Measurements from ENCODE around the gene WDSUB1. TPM values are rescaled to one million over a fixed set of nuclear protein-coding genes. Genes with fewer than 3 reads are reported as not detected.

WDSUB1 gene
- total and polyA plus RNA-seq, 9 of the 15 experiments (the other 6 are each of a cell fraction or from before 2014, with no cell fraction given): 5.2 to 13.7 (median 9.4) TPM

- no peak for TF ChIP-seq ZNF318 (IDR thresholded peaks at IDR 0.05; ENCODE audit: borderline replicate concordance in 1 of 2, low read depth in 1 of 2)
- no peak for TF ChIP-seq GTF2A2 (tag; IDR thresholded peaks at IDR 0.05)
- TF ChIP-seq ATF7 (IDR thresholded peaks at IDR 0.05): peak; percentile 63; the same call in 1 of the 2 replicates
- no peak for TF ChIP-seq BCOR (IDR thresholded peaks at IDR 0.05)
- no peak for TF ChIP-seq EP400 (IDR thresholded peaks at IDR 0.05)
- TF ChIP-seq ILK (tag; IDR thresholded peaks at IDR 0.05; ENCODE audit: borderline replicate concordance, low read depth): no peak
- no peak for TF ChIP-seq KLF1 (tag; IDR thresholded peaks at IDR 0.05)
- TF ChIP-seq SIN3A (IDR thresholded peaks at IDR 0.05; ENCODE audit: borderline replicate concordance in 2 of 2, control insufficient read depth in 1 of 2, low read depth in 2 of 2, low read length in 2 of 2): no peak
- no peak for TF ChIP-seq ZBTB11 (CRISPR knock-in tag; IDR thresholded peaks at IDR 0.05)
- TF ChIP-seq YBX1 (IDR thresholded peaks at IDR 0.05): no peak
- TF ChIP-seq HMGN3 (IDR thresholded peaks at IDR 0.05; ENCODE audit: borderline replicate concordance, extremely low read depth, insufficient read length, low read depth, low read length): no peak
- TF ChIP-seq PML (IDR thresholded peaks at IDR 0.05; ENCODE audit: low read length): no peak
- TF ChIP-seq ASH1L (IDR thresholded peaks at IDR 0.05; ENCODE audit: borderline replicate concordance, low read depth, partially characterized antibody): no peak
- TF ChIP-seq KLF10 (CRISPR knock-in tag; IDR thresholded peaks at IDR 0.05): no peak
Measured at GRCh38 chr2:159290289-159290907, 3.9 kb upstream of the WDSUB1 start (continued).

Measured in K562 (cell line).